Activated CD4-positive, CD25-positive, alpha-beta regulatory T cell treated with anti-CD3 and anti-CD28 coated beads, Interleukin-2, amount 50 U/mL, for 16 hours (primary cell): ENCODE results near the gene FLAD1.

ENCODE experiments used
- DNase-seq: peaks from one replicate; pipeline ENCODE4 v3.0.0-alpha.2; 2020; ENCODE audit warnings: low read depth, low spot score

The FLAD1 gene

GRCh38 chr1:155034318-155035208 lies 51.4 kb downstream of the FLAD1 start:
- DNase-seq, result no peak

DNA sequence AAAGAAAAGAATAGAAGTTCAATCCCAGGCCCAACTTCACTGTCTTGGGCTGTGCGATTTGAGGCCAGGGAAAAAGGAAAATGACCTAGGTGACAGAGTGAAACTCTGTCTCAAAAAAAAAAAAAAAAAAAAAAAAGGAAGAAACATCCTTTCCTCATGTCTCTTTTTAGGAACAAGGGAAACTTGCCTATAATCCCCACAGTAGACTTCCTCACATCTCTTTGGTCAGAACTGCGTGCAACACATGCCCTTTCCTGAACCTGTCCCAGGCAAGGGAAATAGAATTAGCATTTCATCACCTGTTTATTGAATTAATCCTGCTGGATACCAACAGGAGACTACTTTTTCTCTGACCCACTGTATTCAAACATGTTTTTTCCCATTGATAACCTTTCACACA lies 52.8 kb downstream of the FLAD1 start:
- DNase-seq, result no peak

DNA sequence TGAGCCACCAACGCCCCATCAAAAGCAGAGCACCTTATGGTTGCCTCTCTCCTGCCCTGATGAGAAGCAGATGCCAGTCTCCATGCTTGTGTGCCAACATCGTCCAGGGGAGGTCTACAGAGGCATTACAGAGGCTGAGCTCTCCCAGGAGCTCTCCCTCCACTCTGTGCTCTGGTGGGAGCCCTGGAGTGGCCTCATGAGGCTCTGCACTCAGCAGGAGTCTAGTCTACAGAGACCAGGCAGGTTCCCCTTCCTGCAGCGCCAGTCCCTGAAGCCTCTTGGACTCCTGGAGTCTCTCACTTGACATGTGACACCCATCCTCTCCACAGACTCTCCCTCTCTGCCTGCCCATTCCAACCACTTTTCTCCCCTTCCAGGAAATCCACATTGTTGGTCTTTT lies 53.9 kb downstream of the FLAD1 start:
- DNase-seq, result no peak

DNA sequence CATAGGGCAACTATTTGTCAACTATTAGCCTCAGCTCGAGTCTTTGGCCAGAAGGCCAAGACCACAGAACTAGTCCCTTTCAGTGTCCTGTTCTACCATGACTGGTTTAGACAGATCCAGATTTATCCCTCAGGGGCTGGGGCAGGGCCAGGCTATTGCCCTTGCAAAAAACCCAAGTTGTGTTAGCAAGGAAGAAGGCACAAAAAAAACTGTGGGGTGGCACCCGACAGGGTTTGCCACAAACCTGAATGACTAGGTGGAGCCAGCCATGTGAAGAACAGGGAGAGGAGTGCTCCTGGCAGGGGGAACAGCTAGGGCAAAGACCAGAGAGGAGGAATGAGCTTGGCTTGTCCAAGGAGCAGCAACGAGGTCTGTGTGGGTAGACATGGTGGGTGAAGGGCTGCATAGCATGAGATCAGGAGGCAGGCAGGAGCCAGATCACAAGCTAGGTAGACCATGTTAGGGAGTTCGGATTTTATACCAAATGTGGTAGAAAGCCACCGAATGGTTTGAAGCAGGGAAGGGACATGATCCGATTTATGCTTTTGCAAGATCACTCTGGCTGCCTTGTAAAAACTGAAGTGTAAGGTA lies 54.8 kb downstream of the FLAD1 start:
- DNase-seq, result no peak

DNA sequence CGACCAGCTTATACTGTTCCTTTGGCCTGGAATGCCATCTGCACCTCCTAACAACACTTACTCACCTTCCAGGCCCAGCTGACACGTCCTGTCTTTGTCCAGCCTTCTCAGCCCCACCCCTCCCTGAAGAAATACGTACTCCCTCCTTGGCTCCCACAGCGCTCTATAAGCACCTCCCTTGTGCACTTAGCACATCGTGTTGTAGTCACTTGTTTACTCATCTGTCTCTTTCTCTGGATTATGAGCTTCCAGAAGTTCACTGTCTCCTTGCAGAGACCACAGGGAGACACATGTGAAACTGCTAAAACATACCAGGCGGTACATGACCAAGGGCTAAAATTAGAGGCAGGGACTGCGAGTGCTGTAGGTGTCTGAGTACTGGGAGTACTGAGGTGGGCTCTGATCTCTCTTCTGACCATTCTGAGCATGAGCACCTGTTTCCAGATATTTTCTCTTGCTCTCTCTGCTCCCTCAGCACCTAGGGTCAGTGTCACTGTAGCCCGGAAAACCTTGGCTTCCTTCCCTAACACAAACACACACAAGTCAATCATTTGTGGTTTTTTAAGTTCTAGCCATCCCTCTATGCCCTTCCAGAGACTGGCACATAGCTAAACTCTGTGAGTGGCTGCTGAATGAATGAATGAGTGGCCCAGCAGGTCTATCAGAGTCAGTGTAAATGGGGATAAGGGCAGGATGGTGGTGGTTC lies 55.6 kb downstream of the FLAD1 start:
- no peak for DNase-seq

GRCh38 chr1:155039308-155039669 lies 56.1 kb downstream of the FLAD1 start:
- no peak for DNase-seq

- no peak for DNase-seq
Observed at GRCh38 chr1:155040358-155041093, 57.4 kb downstream of the FLAD1 start.
